ENCODE data around the gene HNRNPK.

The HNRNPK gene

DNA sequence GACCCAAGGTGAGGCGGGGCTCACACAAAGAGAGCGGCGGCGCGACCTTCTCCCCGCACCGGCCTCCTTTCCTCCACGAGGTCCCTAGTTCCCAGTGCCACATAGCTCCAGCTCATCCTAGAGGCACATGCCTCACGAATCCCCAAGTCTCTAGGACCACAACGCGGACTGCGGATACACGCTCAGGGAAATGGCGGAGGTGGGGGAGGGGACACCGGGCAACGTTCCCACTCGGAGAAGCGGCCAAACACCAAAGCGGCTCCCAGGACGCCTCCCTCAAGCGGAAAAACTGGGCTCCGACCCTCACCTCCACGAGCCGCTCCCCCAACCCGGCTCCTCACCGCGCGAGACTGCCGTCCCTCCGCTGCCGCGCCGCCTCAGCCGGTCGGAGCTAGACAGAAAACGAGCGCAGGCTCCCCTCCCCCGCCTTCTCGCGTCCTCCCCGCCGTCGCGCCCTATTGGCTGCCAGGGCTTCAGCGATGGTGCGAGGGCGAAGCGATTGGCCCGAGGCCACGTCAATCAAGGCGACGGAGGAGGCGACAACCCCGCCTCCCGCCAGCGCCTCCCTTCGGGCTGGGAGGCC is at the start of gene HNRNPK:
TSS of gene HNRNPK (minus strand) at position 404 of the 583 bp plus-strand sequence. CDS start 1,963 bp downstream, outside the sequence.
- peak; percentile 86 for DNase-seq

DNA sequence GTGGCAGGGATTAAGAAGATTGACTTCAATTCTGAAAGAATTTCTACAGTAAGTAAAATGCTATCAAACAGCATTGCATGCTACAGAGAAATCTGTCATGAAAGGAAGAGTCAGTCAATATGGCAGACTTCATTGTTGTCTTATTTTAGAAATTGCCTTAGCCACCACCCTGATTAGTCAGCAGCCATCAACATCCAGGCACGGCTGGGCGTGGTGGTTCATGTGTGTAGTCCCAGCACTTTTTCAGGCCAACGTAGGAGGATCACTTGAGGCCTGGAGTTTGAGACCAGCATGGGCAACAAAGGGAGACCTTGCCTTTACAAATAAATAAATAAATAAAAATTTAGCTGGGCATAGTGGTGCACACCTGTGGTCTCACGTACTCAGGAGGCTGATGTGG is 47.2 kb upstream of the HNRNPK start:
- no peak for DNase-seq

DNA sequence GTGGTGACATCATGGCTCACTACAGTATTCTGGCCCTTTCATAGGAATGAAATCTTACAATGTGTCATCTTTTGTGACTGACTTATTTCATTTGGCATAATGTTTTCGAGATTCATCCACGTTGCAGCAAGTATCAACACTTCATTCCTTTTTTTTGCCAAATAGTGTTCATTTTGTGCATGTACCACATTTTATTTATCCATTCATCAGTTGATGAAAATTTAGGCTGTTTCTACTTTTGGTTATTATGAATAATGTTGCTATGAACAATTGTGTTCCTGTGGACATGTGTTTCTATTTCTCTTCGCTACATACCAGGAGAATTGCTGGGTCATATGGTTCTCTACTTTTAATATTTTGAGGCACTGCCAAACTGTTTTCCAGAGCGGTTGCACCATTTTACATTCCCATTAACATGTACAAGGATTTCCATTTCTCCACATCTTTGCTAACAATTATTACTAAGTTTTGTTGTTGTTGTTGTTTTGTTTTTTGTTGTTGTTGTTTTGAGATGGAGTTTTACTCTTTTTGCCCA is 44.1 kb upstream of the HNRNPK start:
- DNase-seq, result no peak

DNA sequence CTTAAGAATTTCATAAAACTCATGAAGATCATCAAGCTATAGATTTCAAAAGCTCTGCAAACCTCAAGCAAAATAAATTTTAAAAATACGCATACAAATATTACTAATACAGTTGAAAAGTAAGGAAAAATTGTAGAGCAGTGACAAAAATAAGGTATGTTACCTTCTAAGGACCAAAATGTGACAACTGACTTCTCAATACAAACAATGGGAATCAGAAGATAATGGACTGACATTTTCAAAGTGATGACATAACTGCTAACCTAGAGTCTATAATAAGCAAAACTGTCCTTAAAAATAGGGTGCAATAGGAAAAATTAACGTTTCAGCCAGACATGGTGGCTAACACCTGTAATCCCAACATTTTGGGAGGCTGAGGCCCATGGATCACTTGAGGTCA is 27.6 kb upstream of the HNRNPK start:
- no peak for DNase-seq

DNA sequence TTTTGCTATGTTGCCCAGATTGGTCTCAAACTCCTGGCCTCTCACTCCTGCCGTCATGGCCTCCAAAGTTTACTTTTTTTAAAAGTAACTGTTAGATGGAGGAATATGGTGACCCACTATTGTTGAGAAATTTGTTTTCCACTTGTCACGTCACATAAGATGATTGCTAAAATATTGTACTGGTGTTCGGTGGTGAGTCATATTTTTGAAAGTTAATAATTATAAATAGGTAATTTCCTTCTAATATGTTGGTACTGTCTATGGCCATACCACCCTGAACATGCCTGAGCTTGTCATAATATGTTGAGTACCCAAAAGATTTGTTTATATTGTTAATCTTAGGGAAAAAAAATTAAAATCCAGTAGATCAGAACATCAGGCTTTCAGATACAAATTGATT is 23.2 kb upstream of the HNRNPK start:
- DNase-seq, result no peak

DNA sequence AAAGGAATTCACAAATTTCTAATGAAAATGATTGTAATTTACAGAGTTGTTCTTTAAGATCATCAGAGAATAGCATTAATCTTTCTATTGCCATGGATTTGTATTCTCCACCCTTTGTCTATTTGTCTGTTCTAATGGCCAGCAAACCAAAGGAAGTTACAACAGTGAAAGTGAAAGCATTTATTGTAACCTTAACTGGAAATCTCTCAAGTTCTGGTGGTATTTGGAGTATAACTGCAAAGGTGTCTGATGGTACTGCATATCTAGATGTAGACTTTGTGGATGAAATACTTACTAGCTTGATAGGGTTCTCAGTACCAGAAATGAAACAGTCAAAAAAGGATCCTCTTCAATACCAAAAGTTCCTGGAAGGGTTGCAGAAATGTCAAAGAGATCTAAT is 22.3 kb upstream of the HNRNPK start:
- DNase-seq, result no peak

DNA sequence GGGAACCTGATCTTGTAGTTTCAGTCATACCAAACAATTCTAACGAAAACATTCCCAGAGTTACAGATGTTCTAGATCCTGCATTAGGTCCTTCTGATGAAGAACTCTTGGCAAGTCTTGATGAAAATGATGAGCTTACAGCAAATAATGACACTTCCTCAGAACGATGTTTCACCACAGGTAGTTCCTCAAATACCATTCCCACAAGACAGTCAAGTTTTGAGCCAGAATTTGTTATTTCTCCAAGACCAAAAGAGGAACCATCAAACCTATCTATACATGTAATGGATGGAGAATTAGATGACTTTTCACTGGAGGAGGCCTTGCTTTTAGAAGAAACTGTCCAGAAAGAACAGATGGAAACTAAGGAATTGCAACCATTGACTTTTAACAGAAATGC is 21.6 kb upstream of the HNRNPK start:
- DNase-seq, result no peak

DNA sequence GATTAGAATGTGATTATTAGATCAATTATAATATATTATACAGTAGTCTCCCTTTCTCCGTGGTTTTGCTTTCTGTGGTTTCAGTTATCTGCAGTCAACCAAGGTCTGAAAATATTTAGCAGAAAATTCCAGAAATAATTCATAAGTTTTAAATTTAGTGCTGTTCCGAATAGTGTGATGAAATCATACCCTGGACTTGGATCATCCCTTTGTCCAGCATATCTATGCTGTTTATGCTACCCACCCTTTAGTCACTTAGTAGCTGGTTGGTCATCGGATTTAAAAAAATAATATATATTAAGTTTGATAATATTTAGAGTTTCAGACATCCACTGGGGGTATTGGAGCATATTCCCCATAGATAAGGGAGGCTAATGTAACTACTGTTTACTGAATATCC is 20.2 kb upstream of the HNRNPK start:
- DNase-seq, result no peak

DNA sequence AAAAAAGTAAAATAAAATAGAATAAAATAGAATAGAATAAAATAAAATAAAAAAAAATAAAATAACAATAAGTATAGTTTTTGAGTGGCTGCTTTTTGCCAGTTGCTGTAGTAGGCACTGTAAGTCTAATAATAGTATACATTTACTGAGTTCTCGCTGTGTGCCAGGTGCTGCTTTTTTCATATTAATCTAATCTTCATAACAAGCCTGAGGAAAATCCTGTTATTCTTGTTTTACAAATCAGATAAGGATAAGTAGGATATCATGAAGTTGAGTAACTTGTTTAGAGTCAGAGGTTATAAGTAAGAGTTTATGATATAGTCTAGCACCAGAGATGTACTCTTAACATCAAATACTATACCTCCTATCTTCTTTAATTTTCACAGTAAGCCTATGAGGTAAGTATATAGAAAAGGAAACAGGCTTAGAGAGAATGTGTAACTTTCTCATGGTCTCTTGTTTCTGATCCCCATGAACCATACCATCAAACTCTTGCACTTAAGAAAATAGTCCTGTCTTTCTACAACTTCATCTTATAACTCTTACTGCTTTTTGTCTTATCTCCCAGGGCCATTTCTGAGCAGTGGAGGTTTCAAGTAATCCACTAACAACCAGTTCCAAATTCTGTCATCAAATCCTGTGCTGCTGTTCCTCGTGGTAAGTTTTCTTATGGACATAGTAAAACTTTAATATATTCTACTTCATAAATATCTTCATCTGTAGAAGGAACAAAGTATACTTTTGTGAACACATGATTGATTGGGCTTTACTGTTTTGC is 19.3 kb upstream of the HNRNPK start:
- DNase-seq, result no peak

DNA sequence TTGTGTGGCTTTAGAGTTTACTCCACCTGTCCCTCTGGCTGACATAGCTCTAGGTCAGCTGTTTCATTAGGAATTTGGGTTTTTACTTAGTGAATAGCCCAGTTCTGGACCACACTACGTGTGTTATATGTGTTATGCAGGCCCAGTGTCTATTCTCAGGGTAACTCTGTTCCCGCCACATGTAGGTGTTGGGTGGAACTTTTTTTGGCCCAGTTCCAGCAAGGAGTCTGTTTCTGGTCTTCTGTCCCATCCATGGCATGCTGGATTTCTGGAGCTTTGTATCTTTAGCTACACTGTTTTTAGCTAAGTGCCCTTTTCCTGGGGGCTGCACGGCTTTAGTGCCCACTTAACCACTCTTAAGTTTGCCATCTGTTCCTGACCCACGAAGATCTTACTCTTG is 16.1 kb upstream of the HNRNPK start:
- no peak for DNase-seq

DNA sequence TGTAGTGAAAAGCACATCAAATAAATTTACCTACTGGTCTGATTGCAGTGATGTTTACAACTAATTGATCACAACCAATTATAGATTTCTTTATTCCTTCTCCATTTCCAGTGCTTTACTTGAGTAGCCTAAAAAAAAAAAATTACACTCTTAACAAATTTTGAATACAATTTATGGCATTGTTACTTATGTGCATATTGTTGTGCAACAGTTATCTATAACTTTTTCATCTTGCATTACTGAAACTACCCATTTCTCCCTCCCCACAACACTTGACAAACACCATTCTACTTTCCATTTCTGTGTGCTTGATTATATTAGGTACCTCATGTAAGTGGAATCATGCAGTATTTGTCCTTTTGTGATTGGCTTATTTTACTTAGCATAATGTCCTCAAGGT is 12.9 kb upstream of the HNRNPK start:
- no peak for DNase-seq

DNA sequence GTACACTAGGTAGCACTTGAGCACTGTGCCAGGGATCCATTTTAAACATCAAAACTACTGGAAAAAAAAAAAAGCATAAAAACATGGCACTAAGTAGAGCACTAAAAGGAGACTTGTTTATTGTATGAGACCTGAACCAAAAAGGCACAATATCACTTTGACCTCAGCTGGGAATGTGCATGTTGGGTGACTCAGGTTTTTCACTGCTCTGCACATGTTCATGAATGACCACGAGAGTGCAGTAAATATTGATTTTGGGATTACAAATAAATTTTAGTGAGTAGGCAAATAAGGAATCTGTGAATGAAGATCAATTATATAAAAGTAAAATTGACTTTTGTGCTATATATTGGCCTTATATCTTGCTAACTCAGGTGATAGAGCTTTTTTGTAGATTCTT is 12.4 kb upstream of the HNRNPK start:
- no peak for DNase-seq

DNA sequence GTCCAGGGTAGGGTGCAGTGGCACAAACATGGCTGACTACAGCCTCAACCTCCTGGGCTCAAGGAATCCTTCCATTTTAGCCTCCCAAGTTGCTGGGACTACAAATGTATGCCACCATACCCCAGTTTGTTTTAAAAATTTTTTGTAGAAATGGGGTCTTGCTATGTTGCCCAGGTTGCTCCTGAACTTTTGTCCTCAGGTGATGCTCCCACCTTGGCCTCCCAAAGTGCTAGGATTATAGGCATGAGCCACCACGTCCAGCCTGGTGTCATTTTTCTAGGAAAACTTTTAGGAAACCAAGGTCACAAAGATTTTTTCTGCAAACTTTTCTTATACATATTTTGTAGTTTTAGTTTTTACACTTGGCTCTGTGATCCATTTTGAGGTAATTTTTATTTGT is 11.3 kb upstream of the HNRNPK start:
- DNase-seq, result no peak

DNA sequence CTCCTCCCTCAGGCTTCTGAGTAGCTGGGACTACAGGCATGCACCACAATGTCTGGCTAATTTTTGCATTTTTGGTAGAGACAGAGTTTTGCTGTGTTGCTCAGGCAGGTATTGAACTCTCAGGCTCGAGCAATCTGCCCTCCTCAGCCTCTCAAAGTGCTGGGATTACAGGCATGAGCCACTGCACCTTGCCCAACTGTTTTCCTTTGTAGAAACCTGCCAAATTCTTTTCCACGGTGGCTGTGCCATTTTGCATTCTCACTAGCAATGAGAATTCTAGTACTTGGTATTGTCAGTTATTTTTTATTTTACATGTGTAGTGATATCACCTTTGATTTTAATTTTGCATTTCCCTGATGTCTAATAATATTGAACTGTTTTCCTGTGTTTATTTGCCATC is 8.4 kb upstream of the HNRNPK start:
- no peak for DNase-seq

DNA sequence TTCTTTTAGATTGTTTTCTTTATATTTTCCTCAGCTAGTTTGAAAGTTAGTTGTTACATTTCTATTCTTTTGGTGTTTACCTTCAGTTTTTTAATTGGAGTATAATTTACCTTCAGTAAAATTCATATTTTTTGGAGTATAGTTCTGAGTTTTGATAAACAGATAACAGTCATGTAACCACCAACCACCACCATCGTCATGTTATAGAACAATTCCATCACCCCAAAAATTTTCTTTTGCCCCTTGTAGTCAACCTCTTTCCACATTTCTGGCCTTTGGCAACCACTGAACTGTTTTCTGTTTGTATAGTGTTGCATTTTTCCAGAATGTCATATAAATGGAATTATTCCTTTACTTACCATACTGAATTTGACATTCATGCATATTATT is 7.4 kb upstream of the HNRNPK start:
- DNase-seq, result no peak

DNA sequence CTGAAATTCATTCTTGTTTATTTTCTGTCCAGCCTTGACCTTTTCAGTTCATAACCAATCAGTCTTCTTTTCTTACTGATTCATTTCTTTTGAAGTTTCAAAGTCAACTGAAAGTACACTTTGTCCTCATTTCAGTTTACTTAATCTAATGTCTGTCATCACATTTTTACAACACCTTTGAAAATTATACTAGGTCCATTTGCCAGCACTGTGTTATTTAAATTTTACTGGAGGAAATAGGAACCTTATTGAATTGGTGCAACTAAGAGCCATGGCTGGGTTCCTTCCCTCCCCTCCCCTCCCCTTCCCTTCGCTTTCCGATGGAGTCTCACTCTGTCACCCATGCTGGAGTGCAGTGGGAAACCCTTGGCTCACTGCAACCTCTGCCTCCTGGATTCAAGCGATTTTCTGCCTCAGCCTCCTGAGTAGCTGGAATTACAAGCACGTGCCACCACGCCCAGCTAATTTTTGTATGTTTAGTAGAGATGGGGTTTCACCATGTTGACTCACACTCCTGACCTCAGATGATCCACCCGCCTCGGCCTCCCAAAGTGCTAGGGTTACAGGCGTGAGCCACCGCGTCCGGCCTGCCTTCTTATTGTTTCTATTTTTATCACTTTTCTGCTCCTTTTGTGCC is 6.9 kb upstream of the HNRNPK start:
- no peak for DNase-seq

DNA sequence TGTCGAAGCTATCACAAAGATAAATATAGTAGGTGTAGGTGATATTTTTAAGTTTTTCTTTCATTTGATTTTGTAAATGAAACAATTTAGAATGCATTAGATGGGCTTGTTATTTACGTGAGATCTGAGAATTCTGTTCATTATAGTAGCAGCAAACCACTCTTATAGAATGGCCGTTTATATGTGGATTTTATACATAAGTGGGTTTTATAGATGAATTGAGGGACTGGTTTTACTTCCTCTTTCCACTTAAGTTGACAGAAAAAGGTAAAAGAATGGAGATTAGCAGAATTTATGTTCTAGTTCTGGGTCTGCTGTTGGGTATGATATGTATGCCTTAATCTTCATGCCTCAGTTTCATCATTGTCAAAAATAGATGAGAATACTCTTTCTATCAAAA is 6.2 kb upstream of the HNRNPK start:
- no peak for DNase-seq

DNA sequence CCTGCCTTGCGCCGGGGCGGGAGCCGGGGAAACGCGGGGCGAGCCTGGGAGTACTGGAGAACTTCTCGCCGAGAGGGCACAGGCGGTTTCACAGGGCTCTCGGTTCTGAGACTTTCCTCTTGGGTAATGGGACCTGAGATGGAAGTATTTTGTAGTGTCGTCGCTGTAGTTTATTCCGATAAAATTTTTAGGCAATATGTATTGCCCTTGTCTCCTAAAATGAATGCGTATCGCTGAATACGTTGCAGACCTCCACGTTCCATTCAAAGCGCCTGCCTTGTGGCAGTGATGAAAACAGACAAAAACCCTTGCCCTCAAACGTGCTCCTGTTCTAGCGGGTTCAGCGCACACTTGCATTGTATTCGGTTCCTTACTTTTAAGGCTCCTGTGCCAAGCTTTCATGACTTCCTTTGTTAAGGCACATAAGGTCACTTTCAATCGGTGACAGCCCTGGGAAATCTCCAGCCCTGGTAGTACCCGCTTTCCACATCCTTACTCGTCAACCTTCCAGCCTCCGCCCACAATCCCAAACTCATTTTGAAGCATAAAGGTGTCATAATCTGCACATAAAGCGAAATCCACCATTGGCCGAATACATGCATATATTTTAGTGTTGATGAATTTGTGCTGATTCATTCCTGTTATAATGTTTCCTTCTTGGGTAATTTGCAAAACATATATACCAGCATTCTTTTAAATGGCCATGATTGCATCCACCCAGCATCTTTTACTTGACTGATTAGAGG is 1.3 kb upstream of the HNRNPK start:
- no peak for DNase-seq

DNA sequence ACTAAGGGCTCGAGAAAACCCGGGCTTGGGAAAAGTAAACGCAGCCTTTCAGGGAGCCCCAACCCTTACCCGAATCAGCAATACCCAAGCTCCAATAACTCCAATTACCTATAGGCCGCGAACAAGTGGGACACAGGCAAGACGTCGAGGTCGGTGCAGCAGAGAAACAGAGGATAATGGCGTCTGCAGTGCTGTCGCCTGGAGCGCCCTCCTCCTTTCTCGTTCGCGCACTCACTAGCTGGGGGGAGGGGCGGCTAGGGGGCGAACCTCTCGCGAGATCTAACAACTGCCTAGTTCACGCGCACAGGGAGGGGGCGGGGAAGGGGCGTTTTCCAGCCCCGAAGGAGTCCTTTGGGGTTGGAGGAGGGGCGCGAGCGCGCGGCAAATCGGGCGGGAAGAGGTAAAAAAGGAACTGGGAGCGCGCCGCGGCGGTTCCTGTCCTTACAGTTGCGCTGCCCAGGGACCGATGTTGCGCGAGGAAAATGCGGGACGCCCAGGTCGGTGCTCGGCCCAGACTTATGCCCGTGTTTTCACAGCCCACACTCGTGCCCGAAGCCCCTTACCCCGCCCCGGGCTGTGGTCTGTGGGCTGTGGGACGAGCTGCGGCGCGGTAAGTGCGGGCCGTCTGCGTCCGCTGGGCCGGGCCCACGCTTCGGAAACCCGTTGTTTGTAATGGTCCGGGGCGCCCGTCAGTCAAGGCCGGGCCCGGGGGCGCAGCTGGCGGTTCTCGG is 545 bp upstream of the HNRNPK start, which contains the start of gene RMI1:
TSS of gene RMI1 (plus strand) at position 411 of the 731 bp plus-strand sequence. CDS start 20,182 bp downstream, outside the sequence.
- DNase-seq, result peak; percentile 86

DNA sequence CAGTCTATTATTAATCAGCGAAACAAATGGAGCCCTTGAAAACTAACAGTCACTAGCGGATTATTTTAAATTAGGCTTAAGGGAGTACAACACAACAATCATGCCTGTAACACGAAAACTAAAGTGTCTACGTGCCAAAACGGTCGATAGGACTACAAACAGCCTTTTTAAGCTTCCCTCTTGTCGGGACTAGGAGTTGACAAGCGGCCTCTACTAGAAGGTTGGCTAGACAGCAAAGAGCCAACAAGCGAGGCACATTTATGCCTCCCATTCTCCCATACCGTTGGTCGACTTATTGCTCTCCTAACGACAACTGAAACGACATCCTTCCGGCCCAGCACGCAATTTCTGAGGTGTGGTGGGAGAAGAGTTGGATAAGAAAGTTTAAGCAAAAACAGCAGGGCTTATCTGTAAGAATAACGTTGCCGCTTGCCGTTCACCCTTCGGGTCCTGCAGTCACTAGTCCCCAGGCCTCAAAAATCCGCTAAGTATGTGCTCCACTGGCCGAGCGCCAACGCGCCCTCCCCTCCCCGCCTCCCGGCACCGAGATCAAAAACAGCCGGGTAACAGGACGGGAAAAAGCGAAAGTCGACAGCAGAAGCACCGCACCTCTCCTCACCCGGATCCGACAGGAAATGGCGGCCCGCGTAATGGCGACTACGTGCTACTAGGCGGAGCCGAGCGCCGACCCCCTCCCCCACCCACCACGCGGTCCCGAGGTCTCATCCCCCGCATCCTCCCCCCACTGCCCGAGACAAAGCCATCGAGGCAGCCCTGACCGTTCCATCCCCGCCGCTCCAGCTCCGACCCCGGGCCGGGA is 813 bp downstream of the HNRNPK start:
- DNase-seq, result peak; percentile 3

DNA sequence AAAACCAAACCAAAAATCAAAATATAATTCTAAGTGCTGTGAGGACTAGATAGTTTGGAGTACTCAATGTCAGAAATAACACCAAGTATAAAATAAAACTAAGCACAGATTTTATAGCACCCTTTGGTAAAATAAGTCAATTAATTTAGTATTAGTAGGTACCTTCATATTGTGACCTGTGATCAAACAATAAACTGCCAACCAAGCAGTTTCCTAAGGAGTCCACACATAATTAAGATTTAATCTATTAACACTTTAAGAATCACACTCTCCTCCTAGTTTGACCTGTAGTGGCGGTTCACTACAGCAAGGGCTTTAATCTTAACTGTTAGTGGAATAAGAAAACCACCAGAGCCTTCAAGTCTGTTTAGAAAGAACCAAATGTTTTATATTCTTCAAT is 2.8 kb downstream of the HNRNPK start:
- no peak for DNase-seq

DNA sequence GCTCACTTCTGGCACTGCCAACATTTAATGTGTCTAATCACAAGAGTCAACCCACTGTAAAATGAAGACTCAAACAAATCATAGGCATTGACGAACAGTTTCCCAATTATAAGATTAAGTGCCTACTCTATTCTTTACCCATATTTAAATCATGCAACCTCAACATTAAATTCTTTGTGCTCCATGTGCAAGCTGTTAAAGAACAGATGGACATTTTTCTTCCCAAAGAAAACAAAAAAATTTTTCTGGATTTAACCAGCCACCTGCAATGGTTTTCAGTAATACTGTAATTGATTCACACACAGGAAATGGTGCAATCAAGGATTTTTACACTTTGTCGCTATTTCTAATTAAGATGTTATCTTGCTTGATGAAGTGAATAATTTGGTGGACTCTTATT is 3.6 kb downstream of the HNRNPK start:
- DNase-seq, result no peak
